ENCODE results near the gene ALK. TPM values are rescaled to one million over a fixed set of nuclear protein-coding genes. Genes with fewer than 3 reads are reported as not detected.

The ALK gene
- total and polyA plus RNA-seq, 7 donors: 0.31 to 2.9 (median 1.2) TPM; not detected in 1

GRCh38 chr2:29742656-29743055, 178.7 kb downstream of the ALK start:
- no peaks in the 10 kb centered on the region for H3K4me1 ChIP-seq
- H3K4me3 ChIP-seq: no peak overlapping the region
- H3K27ac ChIP-seq: no peak overlapping the region
- intact Hi-C loops (cut with DNase I): no loop called here
- H3K36me3 ChIP-seq: no peaks in the 10 kb centered on the region
- H3K9me3 ChIP-seq: no peaks in the 10 kb centered on the region
- no peak for DNase-seq
- no peak for TF ChIP-seq POLR2A (IDR thresholded peaks at IDR 0.05)
- no peak for TF ChIP-seq EP300 (IDR thresholded peaks at IDR 0.05)
- no peak for TF ChIP-seq CTCF (IDR thresholded peaks at IDR 0.05)
- TF ChIP-seq POLR2AphosphoS5 (IDR thresholded peaks at IDR 0.05): no peak
- H3K27me3 ChIP-seq: no peaks in the 10 kb centered on the region
- WGBS, 2 donors: 37 to 68% methylated on average over 2 of the region's 2 CpGs

- Histone ChIP-seq H3K9me3 (no peaks in the 10 kb centered on the region), H3K27me3 (no peaks in the 10 kb centered on the region), H3K4me3 (no peak overlapping the region), H3K27ac (no peak overlapping the region), H3K36me3 (no peaks in the 10 kb centered on the region), H3K4me1 (no peaks in the 10 kb centered on the region)
- no peak for DNase-seq
- WGBS, 2 donors: 82 to 90% methylated on average over 4 of the region's 4 CpGs
- TF ChIP-seq POLR2AphosphoS5 (IDR thresholded peaks at IDR 0.05) (no peak), CTCF (IDR thresholded peaks at IDR 0.05) (no peak), POLR2A (IDR thresholded peaks at IDR 0.05) (no peak), EP300 (IDR thresholded peaks at IDR 0.05) (no peak)
- intact Hi-C loops (cut with DNase I): no loop called here
Measured at GRCh38 chr2:29741132-29741531, 180.3 kb downstream of the ALK start.

- 67 to 72% methylated on average over 4 of the region's 4 CpGs for WGBS, 2 donors
- H3K4me3 ChIP-seq: no peak overlapping the region
- no peak overlapping the region for H3K27ac ChIP-seq
- intact Hi-C loops (cut with DNase I): no loop called here
- peak; percentile 65 for DNase-seq
- TF ChIP-seq POLR2A (IDR thresholded peaks at IDR 0.05) (no peak), POLR2AphosphoS5 (IDR thresholded peaks at IDR 0.05) (peak in 2 of 4 donors; percentile 21 to 27)
- no peaks in the 10 kb centered on the region for H3K9me3 ChIP-seq
- H3K36me3 ChIP-seq: no peaks in the 10 kb centered on the region
- H3K4me1 ChIP-seq: peaks cover 0 to 20% (median 7%) of the 10 kb centered on the region in 4 donors
- no peaks in the 10 kb centered on the region for H3K27me3 ChIP-seq
Measured at GRCh38 chr2:29733965-29734364, 187.4 kb downstream of the ALK start.

- no peaks in the 10 kb centered on the region for H3K27me3 ChIP-seq
- H3K36me3 ChIP-seq: no peaks in the 10 kb centered on the region
- no peaks in the 10 kb centered on the region for H3K9me3 ChIP-seq
- H3K4me3 ChIP-seq: no peak overlapping the region
- no peak for TF ChIP-seq POLR2AphosphoS5 (IDR thresholded peaks at IDR 0.05)
- no peak for TF ChIP-seq EP300 (IDR thresholded peaks at IDR 0.05)
- TF ChIP-seq CTCF (IDR thresholded peaks at IDR 0.05): no peak
- no peak for TF ChIP-seq POLR2A (IDR thresholded peaks at IDR 0.05)
- DNase-seq: no peak
- H3K4me1 ChIP-seq: peaks cover 0 to 21% (median 8%) of the 10 kb centered on the region in 4 donors
- intact Hi-C loops (cut with DNase I): no loop called here
- 71 to 75% methylated on average over 1 of the region's 1 CpG for WGBS, 2 donors
- H3K27ac ChIP-seq: no peak overlapping the region
Measured at GRCh38 chr2:29733213-29733612, 188.2 kb downstream of the ALK start.

- no peak for DNase-seq
- Histone ChIP-seq H3K27me3 (no peaks in the 10 kb centered on the region), H3K36me3 (no peaks in the 10 kb centered on the region), H3K4me1 (peaks cover 0 to 21% (median 8%) of the 10 kb centered on the region in 4 donors), H3K27ac (no peak overlapping the region), H3K4me3 (no peak overlapping the region), H3K9me3 (no peaks in the 10 kb centered on the region)
- intact Hi-C loops (cut with DNase I): no loop called here
- WGBS, 2 donors: 42 to 69% methylated on average over 2 of the region's 2 CpGs
- TF ChIP-seq POLR2A (IDR thresholded peaks at IDR 0.05): no peak
- TF ChIP-seq CTCF (IDR thresholded peaks at IDR 0.05): no peak
- no peak for TF ChIP-seq POLR2AphosphoS5 (IDR thresholded peaks at IDR 0.05)
- TF ChIP-seq EP300 (IDR thresholded peaks at IDR 0.05): no peak
Measured at GRCh38 chr2:29731948-29732347, 189.4 kb downstream of the ALK start.

Measured in sigmoid colon (tissue), 7 donors.